ENCODE data around the gene TGOLN2.
"Not testable (repeated sequence)": the region's sequence is repeated elsewhere in the genome, so short reads cannot be mapped to it uniquely, and the experiment has no call there.

Gene TGOLN2

GRCh38 chr2:85340034-85340892 lies 12.5 kb upstream of the TGOLN2 start:
- DNase-seq (ENCODE audit: low read depth): no peak

- DNase-seq (ENCODE audit: low read depth): no peak
Measured at GRCh38 chr2:85334928-85335327, 7.1 kb upstream of the TGOLN2 start.

DNA sequence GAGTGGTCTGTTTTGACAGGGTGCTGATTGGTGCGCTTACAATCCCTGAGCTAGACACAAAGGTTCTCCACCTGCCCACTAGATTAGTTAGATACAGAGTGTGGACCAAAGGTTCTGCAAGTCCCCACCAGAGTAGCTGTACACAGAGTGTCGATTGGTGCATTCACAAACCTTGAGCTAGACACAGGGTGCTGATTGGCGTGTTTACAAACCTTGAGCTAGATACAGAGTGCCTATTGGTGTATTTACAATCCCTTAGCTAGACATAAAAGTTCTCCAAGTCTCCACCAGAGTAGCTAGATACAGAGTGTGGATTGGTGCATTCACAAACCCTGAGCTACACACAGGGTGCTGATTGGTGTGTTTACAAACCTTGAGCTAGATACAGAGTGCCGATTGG lies 6.1 kb upstream of the TGOLN2 start:
- DNase-seq (ENCODE audit: low read depth): not testable (repeated sequence)

GRCh38 chr2:85330839-85331636 lies 3.2 kb upstream of the TGOLN2 start:
- DNase-seq (ENCODE audit: low read depth): no peak

DNA sequence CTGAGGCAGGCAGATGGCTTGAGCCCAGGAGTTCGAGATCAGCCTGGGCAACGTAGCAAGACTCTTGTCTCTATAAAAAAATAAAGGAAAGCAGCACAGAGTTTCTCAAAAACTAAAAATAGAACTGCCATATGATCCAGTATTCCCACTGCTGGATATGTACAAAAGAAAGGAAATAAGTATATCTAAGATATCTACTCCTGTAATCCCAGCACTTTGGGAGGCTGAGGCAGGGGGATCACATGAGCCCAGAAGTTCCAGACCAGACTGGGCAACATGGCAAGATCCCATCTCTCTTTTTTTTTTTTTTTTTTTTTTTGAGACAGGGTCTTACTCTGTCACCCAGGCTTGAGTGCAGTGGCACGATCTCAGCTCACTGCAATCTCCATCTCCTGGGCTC lies 1.9 kb upstream of the TGOLN2 start:
- DNase-seq (ENCODE audit: low read depth): not testable (repeated sequence)

DNA sequence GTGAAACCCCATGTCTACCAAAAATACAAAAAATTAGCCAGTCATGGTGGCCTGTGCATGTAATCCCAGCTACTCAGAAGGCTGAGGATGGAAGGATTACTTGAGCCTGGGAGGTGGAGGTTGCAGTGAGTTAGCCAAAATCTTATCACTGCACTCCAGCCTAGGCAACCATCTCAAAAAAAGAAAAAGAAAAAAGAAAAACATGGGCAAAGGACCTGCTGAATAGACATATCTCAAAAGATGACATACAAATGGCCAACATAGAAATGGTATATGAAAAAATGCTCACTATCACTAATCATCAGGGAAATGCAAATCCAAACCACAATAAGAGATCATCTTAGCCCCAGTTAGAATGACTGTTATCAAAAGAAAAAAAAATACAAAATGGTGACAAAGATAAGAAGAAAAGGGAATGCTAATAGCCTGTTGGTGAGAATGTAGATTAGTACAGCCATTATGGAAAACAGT lies 1.4 kb upstream of the TGOLN2 start:
- DNase-seq (ENCODE audit: low read depth): no peak

GRCh38 chr2:85327160-85327821 lies 498 bp downstream of the TGOLN2 start:
- DNase-seq (ENCODE audit: low read depth): no peak

- DNase-seq (ENCODE audit: low read depth): no peak
Measured at GRCh38 chr2:85326406-85327159, 1.2 kb downstream of the TGOLN2 start.

GRCh38 chr2:85325466-85325811 lies 2.4 kb downstream of the TGOLN2 start:
- DNase-seq (ENCODE audit: low read depth): no peak

- no peak for DNase-seq (ENCODE audit: low read depth)
Measured at GRCh38 chr2:85324639-85325465, 2.9 kb downstream of the TGOLN2 start.

DNA sequence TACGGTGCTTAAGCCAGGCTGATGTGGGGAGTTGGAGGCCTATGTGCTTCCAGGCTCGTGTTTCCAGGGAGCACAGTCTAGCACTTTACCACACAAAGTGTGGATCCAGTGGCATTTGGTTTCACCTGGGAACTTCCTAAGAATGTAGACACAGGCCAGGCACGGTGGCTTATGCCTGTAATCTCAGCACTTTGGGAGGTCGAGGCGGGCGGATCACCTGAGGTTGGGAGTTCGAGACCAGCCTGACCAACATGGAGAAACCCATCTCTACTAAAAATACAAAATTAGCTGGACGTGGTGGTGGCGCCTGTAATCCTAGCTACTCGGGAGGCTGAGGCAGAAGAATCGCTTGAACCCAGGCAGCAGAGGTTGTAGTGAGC lies 3.8 kb downstream of the TGOLN2 start:
- DNase-seq (ENCODE audit: low read depth): not testable (repeated sequence)

DNA sequence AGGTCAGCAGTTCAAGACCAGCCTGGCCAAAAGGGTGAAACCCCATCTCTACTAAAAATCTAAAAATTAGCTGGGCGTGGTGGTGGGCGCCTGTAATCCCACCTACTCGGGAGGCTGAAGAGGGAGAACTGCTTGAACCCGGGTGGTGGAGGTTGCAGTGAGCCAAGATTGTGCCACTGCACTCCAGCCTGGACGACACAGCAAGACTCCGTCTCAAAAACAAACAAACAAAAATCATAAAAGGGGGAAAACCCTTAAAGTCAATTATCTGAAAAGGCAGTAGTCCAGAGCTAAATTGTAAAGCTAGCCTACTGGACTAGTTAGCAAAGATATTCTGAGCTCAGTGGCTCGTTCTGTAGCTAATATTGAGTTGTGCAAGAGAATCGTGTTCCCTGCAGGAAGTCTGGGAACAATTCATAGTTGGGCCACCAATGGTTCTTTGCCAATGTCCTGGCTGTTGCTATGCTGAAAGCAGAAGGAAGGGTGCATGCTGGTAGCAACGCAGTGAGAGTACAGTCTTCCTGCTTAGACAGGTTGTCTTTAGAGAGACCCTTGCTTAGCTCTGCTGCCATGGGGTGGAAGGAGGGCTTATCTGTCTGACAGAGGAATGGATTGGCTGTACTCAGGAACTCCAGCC lies 4.3 kb downstream of the TGOLN2 start:
- no peak for DNase-seq (ENCODE audit: low read depth)

DNA sequence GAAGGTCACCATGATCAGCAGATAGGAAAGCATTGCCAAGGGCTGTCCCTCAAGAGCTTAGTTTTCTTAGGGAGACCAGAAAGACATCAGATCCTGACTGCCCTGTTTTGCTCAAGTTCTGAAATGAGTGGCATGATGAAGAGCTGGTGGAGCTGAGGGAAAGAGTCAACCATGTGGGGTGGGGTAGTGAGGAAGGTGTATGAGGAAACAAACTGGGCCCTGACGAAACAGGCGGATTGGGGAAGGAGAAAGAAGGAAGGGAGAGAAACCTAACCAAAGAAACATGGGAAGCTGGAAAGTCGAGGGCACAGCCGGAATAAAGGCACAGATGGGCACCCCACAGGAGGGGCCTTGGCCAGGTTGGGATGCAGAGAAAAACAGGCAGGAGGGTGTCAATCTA lies 8.0 kb downstream of the TGOLN2 start:
- no peak for DNase-seq (ENCODE audit: low read depth)

DNA sequence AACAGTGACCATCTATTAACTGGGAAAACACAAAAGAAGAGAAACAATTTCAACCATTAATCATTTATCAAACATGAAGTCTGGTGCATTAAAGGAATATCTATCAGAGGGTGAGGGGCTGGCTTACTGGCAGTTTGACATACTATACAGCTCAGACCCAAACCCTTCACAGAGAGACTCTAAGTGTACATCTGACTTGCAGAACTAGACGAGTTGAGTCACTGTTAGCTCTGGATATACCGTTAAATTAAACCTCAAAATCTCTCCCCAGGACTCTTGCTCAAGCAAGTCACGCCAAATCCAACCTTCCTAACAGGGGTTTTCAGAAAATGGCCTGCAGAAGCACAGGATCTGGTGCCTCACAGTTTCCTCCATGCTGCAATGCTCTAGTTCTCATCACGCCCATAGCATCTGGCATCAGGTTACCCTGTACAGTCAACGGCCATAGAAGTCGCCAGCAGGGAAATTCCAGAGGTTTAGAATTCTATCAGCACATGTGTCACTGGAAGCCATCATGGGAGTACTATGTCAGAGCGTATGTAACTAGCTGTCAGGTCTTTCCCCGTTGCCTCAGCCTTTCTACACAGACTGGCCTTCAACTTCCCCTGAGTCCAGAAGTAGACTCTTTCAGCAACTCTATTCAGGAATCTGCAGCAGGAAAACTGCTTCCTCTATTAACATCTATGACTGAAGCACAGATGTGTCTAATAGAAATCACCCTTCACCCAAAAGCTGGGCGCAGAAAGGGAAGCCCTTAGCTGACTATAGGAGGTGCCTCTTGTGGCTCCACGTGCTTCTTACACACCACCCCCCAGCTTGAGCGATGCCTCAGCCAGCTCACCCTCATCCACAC lies 9.3 kb downstream of the TGOLN2 start:
- peak; percentile 83 for DNase-seq (ENCODE audit: low read depth)

GRCh38 chr2:85315921-85316320 lies 11.9 kb downstream of the TGOLN2 start:
- DNase-seq (ENCODE audit: low read depth): not testable (repeated sequence)

- DNase-seq (ENCODE audit: low read depth): no peak
Measured at GRCh38 chr2:85314884-85315242, 12.9 kb downstream of the TGOLN2 start.

DNA sequence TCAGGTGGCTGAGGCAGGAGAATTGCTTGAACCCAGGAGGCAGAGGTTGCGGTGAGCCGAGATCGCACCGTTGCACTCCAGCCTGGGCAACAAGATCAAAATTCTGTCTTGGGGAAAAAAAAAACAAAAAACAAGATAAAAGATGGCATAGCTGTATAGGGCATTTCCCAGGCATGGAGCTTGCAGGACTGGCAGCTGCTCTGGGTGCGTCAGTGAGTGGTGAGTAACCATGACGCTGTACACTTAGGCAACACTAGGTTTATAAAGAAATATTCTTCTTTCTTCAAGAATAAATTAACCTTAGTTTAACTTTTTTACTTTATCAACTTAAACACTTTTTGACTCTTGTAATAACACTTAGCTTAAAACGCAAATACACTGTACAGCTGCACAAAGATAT lies 15.4 kb downstream of the TGOLN2 start:
- DNase-seq (ENCODE audit: low read depth): peak; percentile 68

GRCh38 chr2:85310330-85310729 lies 17.5 kb downstream of the TGOLN2 start:
- no peak for DNase-seq (ENCODE audit: low read depth)

- DNase-seq (ENCODE audit: low read depth): no peak
Measured at GRCh38 chr2:85309699-85310321, 18.0 kb downstream of the TGOLN2 start.
